Chondrocyte (in vitro differentiated cells): ENCODE data around the gene CD34. TPM values are rescaled to one million over a fixed set of nuclear protein-coding genes. Genes with fewer than 3 reads are reported as not detected.
A peak's percentile ranks its signal among the peaks of the same experiment; 100 is the strongest.

Source experiments
- DNase-seq: peaks from one replicate; pipeline ENCODE4 v3.0.0; 2021; ENCODE audit warnings: mixed read lengths, low spot score
- H3K27ac Mint-ChIP-seq: one replicate; pipeline ENCODE4 v1.8.0; 2021; ENCODE audit warnings: mild to moderate bottlenecking, moderate library complexity, mixed read lengths; ENCODE audit not compliant: unreplicated experiment
- H3K27me3 Mint-ChIP-seq: 2 replicates; pipeline ENCODE4 v1.8.0; 2021; ENCODE audit warnings: low read depth, mixed read lengths
- H3K36me3 Mint-ChIP-seq: 2 replicates; pipeline ENCODE4 v1.8.0; 2021; ENCODE audit warnings: low read depth, mixed read lengths
- H3K4me1 Mint-ChIP-seq: 2 replicates; pipeline ENCODE4 v1.8.0; 2021; ENCODE audit warnings: low read depth, mild to moderate bottlenecking, mixed read lengths
- H3K4me3 Mint-ChIP-seq: one replicate; pipeline ENCODE4 v1.8.0; 2021; ENCODE audit warnings: mild to moderate bottlenecking, moderate library complexity, mixed read lengths; ENCODE audit not compliant: unreplicated experiment
- H3K9me3 Mint-ChIP-seq: 2 replicates; pipeline ENCODE4 v1.8.0; 2021; ENCODE audit warnings: low read depth, mixed read lengths
- total RNA-seq: library from RNA; stranded (reverse); gene quantifications from 3 replicates; pipeline ENCODE4 v1.2.1, GENCODE V29; 2021
- TF ChIP-seq, protein P1 (sequence below): fragments of 200-600 bp; sonication (generic); IDR thresholded peaks from 2 replicates; pipeline ENCODE4 v1.5.0; 2021; ENCODE audit warnings: antibody characterized with exemption, mild to moderate bottlenecking, moderate library complexity

The CD34 gene
- total RNA-seq, 1 donor from 2014 or later, result 0.12 TPM

DNA sequence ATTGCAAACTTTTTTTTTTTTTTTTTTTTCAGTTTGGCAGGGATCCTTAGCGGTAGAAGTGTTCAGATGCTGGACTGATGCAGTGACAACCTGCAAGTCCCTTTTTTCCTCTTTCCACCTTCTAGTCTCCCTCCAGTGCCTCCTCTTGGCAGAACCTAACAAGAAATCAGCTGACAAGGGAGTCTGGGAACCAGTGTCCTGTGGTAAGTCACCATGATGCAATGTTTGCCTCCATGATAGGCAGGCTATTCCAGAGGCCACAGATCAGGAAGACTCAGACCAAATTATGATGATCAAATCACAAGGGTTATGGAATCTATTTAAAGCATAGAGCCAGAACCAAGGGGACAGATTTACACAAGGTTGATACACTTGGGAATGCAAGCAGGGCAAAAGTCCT, 3.0 kb upstream of the CD34 start:
- TF ChIP-seq, protein P1, sequence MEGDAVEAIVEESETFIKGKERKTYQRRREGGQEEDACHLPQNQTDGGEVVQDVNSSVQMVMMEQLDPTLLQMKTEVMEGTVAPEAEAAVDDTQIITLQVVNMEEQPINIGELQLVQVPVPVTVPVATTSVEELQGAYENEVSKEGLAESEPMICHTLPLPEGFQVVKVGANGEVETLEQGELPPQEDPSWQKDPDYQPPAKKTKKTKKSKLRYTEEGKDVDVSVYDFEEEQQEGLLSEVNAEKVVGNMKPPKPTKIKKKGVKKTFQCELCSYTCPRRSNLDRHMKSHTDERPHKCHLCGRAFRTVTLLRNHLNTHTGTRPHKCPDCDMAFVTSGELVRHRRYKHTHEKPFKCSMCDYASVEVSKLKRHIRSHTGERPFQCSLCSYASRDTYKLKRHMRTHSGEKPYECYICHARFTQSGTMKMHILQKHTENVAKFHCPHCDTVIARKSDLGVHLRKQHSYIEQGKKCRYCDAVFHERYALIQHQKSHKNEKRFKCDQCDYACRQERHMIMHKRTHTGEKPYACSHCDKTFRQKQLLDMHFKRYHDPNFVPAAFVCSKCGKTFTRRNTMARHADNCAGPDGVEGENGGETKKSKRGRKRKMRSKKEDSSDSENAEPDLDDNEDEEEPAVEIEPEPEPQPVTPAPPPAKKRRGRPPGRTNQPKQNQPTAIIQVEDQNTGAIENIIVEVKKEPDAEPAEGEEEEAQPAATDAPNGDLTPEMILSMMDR, result no peak
- Mint-ChIP-seq H3K9me3 (no peaks in the 10 kb centered on the region), H3K36me3 (no peaks in the 10 kb centered on the region), H3K27me3 (peaks cover 19% of the 10 kb centered on the region), H3K27ac (no peak overlapping the region), H3K4me1 (peaks cover 6% of the 10 kb centered on the region), H3K4me3 (no peak overlapping the region)
- no peak for DNase-seq

DNA sequence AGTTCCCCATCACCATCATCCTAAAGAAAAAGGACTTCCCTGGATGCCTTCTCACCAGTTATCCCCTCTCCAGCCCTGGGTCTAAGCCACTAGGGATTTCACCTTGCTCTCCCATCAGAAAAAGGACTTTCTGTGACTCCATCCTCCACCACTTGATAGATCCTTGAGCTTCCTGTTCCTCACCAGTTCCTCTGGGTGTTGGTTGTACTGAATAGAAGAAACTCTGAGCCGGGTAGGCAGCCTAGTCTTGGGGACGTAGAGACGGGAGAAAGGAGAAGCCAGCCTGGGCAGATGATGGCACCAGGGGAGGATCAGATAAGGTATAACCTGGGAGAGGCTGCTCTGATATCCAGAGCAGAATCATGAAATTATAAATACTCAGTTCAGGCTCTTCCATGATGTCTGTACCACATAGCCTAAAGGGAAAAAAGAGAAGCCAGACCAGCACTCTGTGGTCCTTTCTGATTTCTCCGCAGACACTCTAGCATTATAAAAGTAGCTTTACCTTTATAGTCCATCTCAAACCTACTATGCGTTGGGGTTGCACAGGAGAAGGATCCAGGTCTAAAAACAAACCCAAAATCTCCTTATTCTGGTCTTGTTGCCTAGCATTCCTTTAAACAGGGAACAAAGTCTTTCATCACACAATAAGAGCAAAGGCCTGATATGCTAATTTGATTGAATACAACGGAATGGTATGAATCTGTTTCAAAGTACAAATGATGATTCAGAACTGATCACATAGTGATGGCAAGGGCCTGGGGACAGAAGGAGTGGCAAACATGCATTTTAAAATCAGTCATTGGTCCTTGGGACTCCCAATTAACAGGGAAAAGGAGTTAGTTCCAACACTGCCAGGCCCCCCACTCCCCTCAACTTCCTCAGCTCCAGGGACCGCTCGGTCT, 1.2 kb upstream of the CD34 start:
- no peak for DNase-seq
- H3K27me3 Mint-ChIP-seq, result peaks cover 19% of the 10 kb centered on the region
- peak overlapping the region; percentile 60 for H3K4me3 Mint-ChIP-seq
- no peak overlapping the region for H3K27ac Mint-ChIP-seq
- H3K4me1 Mint-ChIP-seq, result peaks cover 6% of the 10 kb centered on the region
- H3K36me3 Mint-ChIP-seq, result no peaks in the 10 kb centered on the region
- TF ChIP-seq, protein P1, result no peak
- no peaks in the 10 kb centered on the region for H3K9me3 Mint-ChIP-seq

DNA sequence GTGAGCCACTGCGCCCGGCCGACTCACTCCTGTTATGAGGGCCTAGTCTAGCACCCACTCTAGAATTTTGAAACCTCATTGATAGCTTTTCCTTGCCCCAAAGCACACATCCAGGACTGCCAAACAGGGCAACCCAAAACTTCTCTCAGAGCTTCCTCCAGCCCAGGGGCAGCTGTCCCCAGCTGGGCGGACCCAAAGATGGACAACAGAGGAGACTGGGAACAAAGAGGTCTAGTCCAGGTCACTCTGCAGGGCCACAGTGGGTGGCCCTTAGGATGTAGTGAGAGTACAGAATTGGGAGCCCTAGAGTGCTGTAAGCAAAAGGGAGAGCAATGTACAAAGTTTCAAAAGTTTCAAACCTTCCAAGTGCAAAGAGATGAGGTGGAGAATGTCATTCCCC, 1.2 kb downstream of the CD34 start:
- H3K4me3 Mint-ChIP-seq, result no peak overlapping the region
- H3K9me3 Mint-ChIP-seq, result no peaks in the 10 kb centered on the region
- H3K27me3 Mint-ChIP-seq, result peaks cover 19% of the 10 kb centered on the region
- H3K4me1 Mint-ChIP-seq, result peaks cover 6% of the 10 kb centered on the region
- TF ChIP-seq, protein P1, result no peak
- H3K27ac Mint-ChIP-seq, result no peak overlapping the region
- DNase-seq, result no peak
- no peaks in the 10 kb centered on the region for H3K36me3 Mint-ChIP-seq

- Mint-ChIP-seq H3K4me1 (peaks cover 6% of the 10 kb centered on the region), H3K36me3 (no peaks in the 10 kb centered on the region), H3K9me3 (no peaks in the 10 kb centered on the region), H3K27ac (no peak overlapping the region), H3K27me3 (peaks cover 19% of the 10 kb centered on the region), H3K4me3 (no peak overlapping the region)
- DNase-seq, result no peak
- TF ChIP-seq, protein P1, result no peak
These were observed 2.7 kb downstream of the CD34 start for GRCh38 chr1:207908107-207908734.

DNA sequence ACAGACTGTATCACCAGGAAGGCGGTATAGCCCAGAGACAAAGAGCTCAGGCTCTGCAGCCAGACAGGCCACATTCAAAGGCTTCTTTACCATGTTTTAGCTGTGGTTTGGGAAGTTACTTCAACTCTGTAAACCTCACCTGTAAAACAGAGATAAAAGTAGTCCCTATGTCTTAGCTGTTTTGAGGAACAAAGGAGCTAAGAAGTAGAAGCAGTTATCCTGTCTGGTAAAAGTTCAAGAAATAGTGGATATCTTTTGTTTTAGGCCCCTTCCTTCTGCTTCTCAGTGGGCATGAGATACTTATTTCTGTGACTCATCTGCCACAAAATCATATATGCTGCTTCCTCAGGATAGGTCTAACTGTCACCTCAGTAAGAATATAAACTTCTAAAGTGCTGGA, 6.5 kb downstream of the CD34 start:
- H3K4me1 Mint-ChIP-seq, result no peaks in the 10 kb centered on the region
- DNase-seq, result no peak
- H3K4me3 Mint-ChIP-seq, result no peak overlapping the region
- no peaks in the 10 kb centered on the region for H3K9me3 Mint-ChIP-seq
- TF ChIP-seq, protein P1, result no peak
- H3K27ac Mint-ChIP-seq, result no peak overlapping the region
- H3K36me3 Mint-ChIP-seq, result no peaks in the 10 kb centered on the region
- no peaks in the 10 kb centered on the region for H3K27me3 Mint-ChIP-seq
